ENCODE results near the gene TCF4.

The TCF4 gene

GRCh38 chr18:55317324-55317723 is 270.7 kb downstream of the TCF4 start:
- H3K4me3 ChIP-seq (ENCODE audit: low read depth, low read length), result no peak overlapping the region
- H3K27ac ChIP-seq, result no peak overlapping the region

DNA sequence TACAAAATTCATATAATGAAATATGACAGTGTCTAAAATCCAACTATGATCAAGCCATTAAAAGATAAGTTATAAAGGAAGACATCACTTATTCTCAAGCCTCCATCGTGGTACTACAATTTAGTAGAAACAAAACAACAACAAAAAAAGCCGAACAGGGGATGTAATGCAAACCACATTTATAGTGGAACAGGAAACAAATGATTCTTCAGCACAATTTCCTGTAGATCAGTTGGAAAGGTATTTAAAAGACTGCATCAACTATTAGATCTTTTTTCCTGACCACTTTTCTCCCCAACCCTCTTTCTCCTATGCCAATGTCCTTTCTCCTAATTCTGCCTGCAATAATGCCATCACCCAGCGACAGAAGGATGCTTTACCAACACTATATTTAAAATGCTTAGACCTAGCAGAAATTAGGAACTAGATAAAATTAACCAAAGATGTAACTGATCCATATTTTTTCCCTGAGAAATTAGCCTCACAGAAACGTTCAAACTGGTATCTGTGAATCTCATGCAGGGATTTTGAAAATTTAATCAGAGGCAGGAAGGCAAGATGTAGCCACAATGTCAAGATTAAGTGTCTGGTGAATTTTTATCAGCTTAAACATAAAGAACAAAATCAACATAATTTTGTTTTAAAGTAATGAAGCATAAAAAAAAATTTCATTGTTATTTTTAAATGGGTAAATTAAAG is 271.4 kb downstream of the TCF4 start:
- Histone ChIP-seq H3K27ac (no peak overlapping the region), H3K4me3 (ENCODE audit: low read depth, low read length) (no peak overlapping the region)
- TF ChIP-seq, protein P1, sequence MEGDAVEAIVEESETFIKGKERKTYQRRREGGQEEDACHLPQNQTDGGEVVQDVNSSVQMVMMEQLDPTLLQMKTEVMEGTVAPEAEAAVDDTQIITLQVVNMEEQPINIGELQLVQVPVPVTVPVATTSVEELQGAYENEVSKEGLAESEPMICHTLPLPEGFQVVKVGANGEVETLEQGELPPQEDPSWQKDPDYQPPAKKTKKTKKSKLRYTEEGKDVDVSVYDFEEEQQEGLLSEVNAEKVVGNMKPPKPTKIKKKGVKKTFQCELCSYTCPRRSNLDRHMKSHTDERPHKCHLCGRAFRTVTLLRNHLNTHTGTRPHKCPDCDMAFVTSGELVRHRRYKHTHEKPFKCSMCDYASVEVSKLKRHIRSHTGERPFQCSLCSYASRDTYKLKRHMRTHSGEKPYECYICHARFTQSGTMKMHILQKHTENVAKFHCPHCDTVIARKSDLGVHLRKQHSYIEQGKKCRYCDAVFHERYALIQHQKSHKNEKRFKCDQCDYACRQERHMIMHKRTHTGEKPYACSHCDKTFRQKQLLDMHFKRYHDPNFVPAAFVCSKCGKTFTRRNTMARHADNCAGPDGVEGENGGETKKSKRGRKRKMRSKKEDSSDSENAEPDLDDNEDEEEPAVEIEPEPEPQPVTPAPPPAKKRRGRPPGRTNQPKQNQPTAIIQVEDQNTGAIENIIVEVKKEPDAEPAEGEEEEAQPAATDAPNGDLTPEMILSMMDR (IDR thresholded peaks at IDR 0.05; ENCODE audit: low read depth, low read length), result no peak

More at GRCh38 chr18:55317324-55317723, 270.7 kb downstream of the TCF4 start:
- H3K27me3 ChIP-seq (ENCODE audit: insufficient read depth, low read depth, severe bottlenecking), result no peaks in the 10 kb centered on the region
- no peaks in the 10 kb centered on the region for H3K9me3 ChIP-seq (ENCODE audit: severe bottlenecking)
- no peaks in the 10 kb centered on the region for H3K36me3 ChIP-seq
- TF ChIP-seq, protein P1 (IDR thresholded peaks at IDR 0.05; ENCODE audit: low read depth, low read length), result no peak
- no peak for DNase-seq

GRCh38 chr18:55314615-55315237 is 273.3 kb downstream of the TCF4 start:
- no peak overlapping the region for H3K27ac ChIP-seq
- H3K4me3 ChIP-seq (ENCODE audit: low read depth, low read length), result no peak overlapping the region
- no peak for DNase-seq
- TF ChIP-seq, protein P1 (IDR thresholded peaks at IDR 0.05; ENCODE audit: low read depth, low read length), result no peak
- H3K27me3 ChIP-seq (ENCODE audit: insufficient read depth, low read depth, severe bottlenecking), result no peaks in the 10 kb centered on the region
- no peaks in the 10 kb centered on the region for H3K36me3 ChIP-seq
- H3K9me3 ChIP-seq (ENCODE audit: severe bottlenecking), result no peaks in the 10 kb centered on the region

More for the DNA sequence above, 271.4 kb downstream of the TCF4 start:
- H3K27me3 ChIP-seq (ENCODE audit: insufficient read depth, low read depth, severe bottlenecking), result no peaks in the 10 kb centered on the region
- DNase-seq, result no peak
- no peaks in the 10 kb centered on the region for H3K9me3 ChIP-seq (ENCODE audit: severe bottlenecking)
- no peaks in the 10 kb centered on the region for H3K36me3 ChIP-seq

GRCh38 chr18:55314031-55314430 is 274.0 kb downstream of the TCF4 start:
- no peak for DNase-seq
- no peak overlapping the region for H3K27ac ChIP-seq
- H3K36me3 ChIP-seq, result no peaks in the 10 kb centered on the region
- TF ChIP-seq, protein P1 (IDR thresholded peaks at IDR 0.05; ENCODE audit: low read depth, low read length), result no peak
- no peak overlapping the region for H3K4me3 ChIP-seq (ENCODE audit: low read depth, low read length)
- no peaks in the 10 kb centered on the region for H3K9me3 ChIP-seq (ENCODE audit: severe bottlenecking)
- H3K27me3 ChIP-seq (ENCODE audit: insufficient read depth, low read depth, severe bottlenecking), result no peaks in the 10 kb centered on the region

- TF ChIP-seq, protein P1 (IDR thresholded peaks at IDR 0.05; ENCODE audit: low read depth, low read length), result no peak
- Histone ChIP-seq H3K4me3 (ENCODE audit: low read depth, low read length) (no peak overlapping the region), H3K36me3 (no peaks in the 10 kb centered on the region), H3K27ac (no peak overlapping the region), H3K27me3 (ENCODE audit: insufficient read depth, low read depth, severe bottlenecking) (no peaks in the 10 kb centered on the region), H3K9me3 (ENCODE audit: severe bottlenecking) (no peaks in the 10 kb centered on the region)
- DNase-seq, result no peak
These were observed 277.1 kb downstream of the TCF4 start for GRCh38 chr18:55310863-55311262.
